Right hindlimb (tissue), 1 donor: ENCODE results near the gene TLE6.
"Not testable (repeated sequence)": the region's sequence is repeated elsewhere in the genome, so short reads cannot be mapped to it uniquely, and the experiment has no call there.

Experiments used
- DNase-seq: peaks from one replicate; pipeline ENCODE4 v3.0.0-alpha.2; 2018

Gene TLE6

GRCh38 chr19:2977001-2977745, at the start of gene TLE6:
Gene TLE6 (plus strand): TSS chr19:2977564. CDS start chr19:2978234, 670 bp downstream.
- DNase-seq = peak; percentile 97

- no peak for DNase-seq
These were observed 43.9 kb upstream of the TLE6 start for GRCh38 chr19:2933490-2933910.

- DNase-seq = not testable (repeated sequence)
These were observed 41.5 kb upstream of the TLE6 start for GRCh38 chr19:2935863-2936262.

DNA sequence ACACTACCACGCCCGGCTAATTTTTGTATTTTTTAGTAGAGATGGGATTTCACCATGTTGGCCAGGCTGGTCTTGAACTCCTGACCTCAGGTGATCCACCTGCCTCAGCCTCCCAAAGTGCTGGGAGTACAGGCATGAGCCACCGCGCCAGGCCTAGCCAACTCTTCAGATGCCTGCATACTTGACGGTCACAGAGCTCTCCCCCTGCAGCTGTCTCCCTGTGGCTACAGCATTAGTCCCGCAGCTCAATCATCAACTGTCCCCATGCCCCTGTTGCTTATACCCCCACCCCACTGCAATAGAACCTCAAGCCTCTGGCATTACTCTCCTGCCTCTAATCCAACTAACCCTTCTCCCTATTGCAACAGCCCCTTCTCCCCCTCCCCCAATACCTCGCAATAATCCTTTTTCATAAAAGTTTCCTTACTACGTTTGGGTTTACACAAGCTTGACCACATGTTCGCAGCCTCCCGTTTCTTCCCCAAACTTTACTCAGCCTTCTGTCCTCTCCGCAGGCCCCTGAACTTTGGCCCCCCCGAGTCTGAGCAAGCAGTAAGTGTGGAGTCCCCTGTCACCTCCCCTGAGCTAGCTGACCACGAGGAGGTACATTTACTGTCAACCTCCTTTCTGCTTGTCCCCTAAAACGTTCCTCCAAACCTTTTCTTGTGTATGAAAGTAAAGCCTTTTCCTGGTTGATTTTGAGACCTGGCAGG, 34.3 kb upstream of the TLE6 start:
- DNase-seq = no peak

- no peak for DNase-seq
These were observed 33.0 kb upstream of the TLE6 start for GRCh38 chr19:2944403-2944774.

DNA sequence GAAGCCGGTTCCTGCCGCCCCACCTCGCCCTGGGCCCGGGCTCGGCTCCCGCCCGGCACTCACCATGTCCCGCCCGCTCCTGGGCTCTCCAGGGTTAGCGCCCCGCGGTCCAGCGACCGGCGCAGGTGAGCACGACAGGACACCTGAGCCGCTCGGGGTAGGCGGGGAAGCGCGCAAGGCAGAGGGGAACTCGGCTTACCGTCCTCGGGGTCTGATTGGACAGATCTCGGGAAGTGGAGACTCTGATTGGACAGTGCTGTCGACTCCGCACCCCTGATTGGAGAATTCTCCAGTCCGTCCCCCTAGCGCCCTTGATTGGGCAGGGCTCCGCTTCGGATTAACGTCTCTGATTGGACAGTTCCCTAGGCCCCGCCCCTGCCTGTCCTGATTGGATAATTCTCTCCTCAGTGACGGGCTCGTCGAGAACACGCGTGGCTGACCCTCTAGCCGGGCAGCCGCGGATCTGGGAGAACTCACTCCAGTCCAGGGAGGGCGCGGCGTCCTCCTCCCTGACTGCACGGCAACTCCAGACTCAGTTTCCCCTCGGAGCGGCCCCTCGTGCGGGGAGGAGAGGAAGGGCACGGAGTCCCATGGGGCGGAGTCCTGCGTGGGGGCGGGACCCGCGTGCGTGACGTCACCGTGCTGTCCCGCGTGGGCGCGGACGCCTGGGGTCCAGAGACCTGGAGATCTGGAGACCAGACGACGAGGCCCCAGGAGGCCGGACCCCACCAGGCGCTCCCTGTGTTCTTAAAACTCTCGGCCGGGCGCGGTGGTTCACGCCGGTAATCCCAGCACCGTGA, 32.4 kb upstream of the TLE6 start, which contains the start of gene ZNF77:
Gene ZNF77, minus strand, starts transcription at position 197 of the 800 bp plus-strand sequence. Its CDS starts 131 bp downstream, at position 66.
- DNase-seq = peak; percentile 99

DNA sequence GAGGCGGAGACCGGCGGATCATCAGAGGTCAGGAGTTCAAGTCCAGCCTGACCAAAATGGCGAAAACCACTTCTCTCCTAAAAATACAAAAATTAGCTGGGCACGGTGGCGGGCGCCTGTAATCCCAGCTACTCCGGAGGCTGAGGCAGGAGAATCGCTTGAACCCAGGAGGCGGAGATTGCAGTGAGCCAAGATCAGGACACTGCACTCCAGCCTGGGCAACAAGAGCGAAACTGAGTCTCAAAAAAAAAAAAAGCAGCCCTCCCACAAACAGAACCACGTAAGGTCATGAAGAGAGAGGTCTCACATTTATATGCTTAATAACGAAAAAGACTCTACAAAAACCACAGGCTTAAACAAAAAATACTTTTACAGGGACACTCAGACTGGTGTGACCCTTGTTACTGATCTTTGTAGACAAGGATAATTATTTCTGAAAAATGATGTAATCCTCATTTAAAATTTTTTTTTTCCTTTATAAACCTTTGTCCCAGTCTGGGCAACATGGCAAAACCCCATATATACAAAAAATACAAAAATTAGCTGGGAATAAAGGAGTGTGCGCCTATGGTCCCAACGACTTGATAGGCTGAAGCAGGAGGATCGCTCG, 31.7 kb upstream of the TLE6 start:
- DNase-seq = no peak

DNA sequence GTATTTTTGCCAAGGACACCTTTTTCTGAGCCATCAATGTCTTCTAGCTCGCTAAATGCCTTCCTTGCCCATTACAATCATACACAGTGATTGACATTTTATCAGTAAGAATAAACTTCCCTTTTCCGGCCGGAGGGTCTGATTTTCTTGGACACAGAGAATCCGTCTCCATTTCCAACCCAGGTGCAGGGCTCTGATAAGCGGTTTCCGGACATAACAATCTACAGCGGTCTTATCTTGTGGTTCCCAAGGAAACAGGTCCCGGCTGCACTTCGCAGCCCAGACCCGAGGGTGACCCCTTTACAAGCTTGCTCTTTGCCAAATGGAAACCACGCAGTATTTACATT, 27.5 kb upstream of the TLE6 start:
- DNase-seq = no peak

- peak; percentile 100 for DNase-seq
These were observed 26.9 kb upstream of the TLE6 start for GRCh38 chr19:2950286-2951124.

- DNase-seq = no peak
These were observed 24.3 kb upstream of the TLE6 start for GRCh38 chr19:2952953-2953481.

DNA sequence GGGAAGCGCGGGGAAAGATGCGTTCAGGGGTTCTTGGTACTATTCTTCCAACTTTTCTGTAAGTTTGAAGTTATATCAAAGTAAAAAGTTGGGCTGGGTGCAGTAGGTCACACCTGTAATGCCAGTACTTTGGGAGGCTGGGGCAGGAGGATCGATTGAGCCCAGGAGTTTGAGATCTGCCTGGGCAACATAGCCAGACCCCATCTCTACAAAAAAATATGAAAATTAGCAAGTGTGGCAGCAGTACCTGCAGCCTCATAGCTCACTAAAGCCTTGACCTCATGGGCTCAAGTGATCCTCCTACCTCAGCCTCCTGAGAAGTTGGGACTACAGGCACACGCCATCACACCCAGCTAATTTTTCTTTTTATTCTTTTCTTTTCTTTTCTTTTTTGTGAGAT, 20.2 kb upstream of the TLE6 start:
- DNase-seq = no peak

DNA sequence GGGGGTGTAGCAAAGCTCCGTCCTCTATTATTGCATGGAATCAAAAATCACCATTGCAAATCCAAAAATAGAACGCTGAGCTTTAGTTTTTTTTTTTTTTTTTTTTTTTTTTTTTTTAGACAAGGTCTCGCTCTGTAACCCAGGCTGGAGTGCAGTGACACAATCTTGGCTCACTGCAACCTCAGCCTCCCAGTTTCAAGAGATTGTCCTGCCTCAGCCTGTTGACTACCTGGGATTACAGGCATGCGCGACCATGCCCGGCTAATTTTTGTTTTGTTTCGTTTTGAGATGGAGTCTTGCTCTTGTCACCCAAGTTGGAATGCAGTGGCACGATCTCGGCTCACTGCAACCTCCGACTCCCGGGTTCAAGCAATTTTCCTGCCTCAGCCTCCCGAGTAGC, 17.2 kb upstream of the TLE6 start:
- DNase-seq = no peak

GRCh38 chr19:2962018-2962670, 15.2 kb upstream of the TLE6 start:
- peak; percentile 67 for DNase-seq

GRCh38 chr19:2963122-2963521, 14.2 kb upstream of the TLE6 start:
- no peak for DNase-seq

- not testable (repeated sequence) for DNase-seq
These were observed 13.7 kb upstream of the TLE6 start for GRCh38 chr19:2963631-2964030.

- DNase-seq = no peak
These were observed 12.5 kb upstream of the TLE6 start for GRCh38 chr19:2964874-2965273.

- DNase-seq = no peak
These were observed 9.4 kb upstream of the TLE6 start for GRCh38 chr19:2967972-2968371.

DNA sequence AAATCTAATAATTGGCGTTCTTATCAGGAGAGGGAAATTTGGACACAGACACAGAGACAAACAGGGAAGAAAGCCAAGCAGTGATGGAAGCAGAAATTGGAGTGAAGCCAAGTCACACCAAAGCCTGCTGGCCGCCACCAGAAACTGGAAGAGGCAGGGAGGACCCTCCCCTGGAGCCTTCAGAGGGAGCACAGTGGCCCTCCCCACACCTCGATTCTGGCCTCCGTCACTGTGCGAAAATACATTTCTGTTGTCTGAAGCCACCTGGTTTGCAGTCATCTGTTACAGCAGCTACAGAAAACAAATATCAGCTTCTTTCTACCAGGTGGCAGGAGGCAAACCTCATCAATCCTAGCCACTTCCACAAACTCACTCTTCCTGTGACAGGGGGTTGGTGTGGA, 8.3 kb upstream of the TLE6 start:
- DNase-seq = peak; percentile 83

- no peak for DNase-seq
These were observed 7.0 kb upstream of the TLE6 start for GRCh38 chr19:2970201-2970835.

- no peak for DNase-seq
These were observed 4.1 kb upstream of the TLE6 start for GRCh38 chr19:2973229-2973628.
